Heart right ventricle (tissue), 16 donors: Measurements from ENCODE around the gene SMIM27. TPM values are rescaled to one million over a fixed set of nuclear protein-coding genes. Genes with fewer than 3 reads are reported as not detected.
A peak's percentile ranks its signal among the peaks of the same experiment; 100 is the strongest.

Experiments
- ATAC-seq, 8 donors: fragments of 200-7000 bp; cut with Tn5 transposase; one replicate each; pipeline ENCODE4 v1.9.1; 2020; ENCODE audit warnings: mild to moderate bottlenecking in 8 of 8, moderate library complexity in 8 of 8, moderate number of reproducible peaks in 1 of 8
- DNase-seq, 2 donors: peaks; one replicate each; pipeline ENCODE4 v3.0.0-alpha.2; 2020
- H3K27ac ChIP-seq, 10 donors: fragments of 200-600 bp; sonication (generic) in 2 of 10; one replicate each; pipeline versions ENCODE4 v1.5.0 to v1.8.0; 2020 to 2022; ENCODE audit warnings: mild to moderate bottlenecking in 3 of 10
- H3K27me3 ChIP-seq, 7 donors: fragments of 200-600 bp; one replicate each; pipeline ENCODE4 v1.8.0; 2021 to 2022; ENCODE audit warnings: mild to moderate bottlenecking in 2 of 7
- H3K36me3 ChIP-seq, 9 donors: fragments of 200-600 bp; sonication (generic) in 1 of 9; one replicate each; pipeline versions ENCODE4 v1.5.0 to v1.8.0; 2020 to 2022; ENCODE audit warnings: mild to moderate bottlenecking in 2 of 9
- H3K4me1 ChIP-seq, 9 donors: fragments of 200-600 bp; sonication (generic) in 1 of 9; one replicate each; pipeline versions ENCODE4 v1.5.0 to v1.8.0; 2020 to 2022; ENCODE audit warnings: mild to moderate bottlenecking in 4 of 9
- H3K4me3 ChIP-seq, 10 donors: fragments of 200-600 bp; sonication (generic) in 2 of 10; one replicate each; pipeline versions ENCODE4 v1.5.0 to v1.8.0; 2020 to 2022; ENCODE audit warnings: mild to moderate bottlenecking in 7 of 10, moderate library complexity in 2 of 10
- H3K9me3 ChIP-seq, 11 donors: fragments of 200-600 bp in 10 of 11; sonication (generic) in 2 of 11; one replicate each; pipeline versions ENCODE4 v1.5.0 to v1.8.0; 2013 to 2022; ENCODE audit warnings: mild to moderate bottlenecking in 2 of 11, control low read depth in 1 of 11, moderate library complexity in 1 of 11
- CTCF ChIP-seq, 9 donors: fragments of 200-600 bp; sonication (generic) in 2 of 9; IDR thresholded peaks; one replicate each; pipeline versions ENCODE4 v1.5.0 to v1.8.0; 2021 to 2022; ENCODE audit warnings: antibody characterized with exemption in 9 of 9, mild to moderate bottlenecking in 5 of 9, moderate library complexity in 1 of 9
- WGBS, 2 donors: extraction: QIAGEN DNeasy Blood & Tissue Kit; methylation state at CpG; one replicate each; pipeline ENCODE4 v1.1.7; 2013; ENCODE audit warnings: inconsistent platforms in 1 of 2; 5-methylcytosine and 5-hydroxymethylcytosine counted together
- intact Hi-C, 10 donors: fragments of 100-400 bp; cut with DNase I; formaldehyde crosslinking; loops; one replicate each; pipeline versions ENCODE4 v1.11.1 to v1.14.2; 2022
- polyA plus RNA-seq, 2 donors: library from polyadenylated mRNA; stranded (reverse); fragments of 200-250 nt; gene quantifications; one replicate each; pipeline ENCODE4 v1.2.3, GENCODE V29; 2013
- total RNA-seq, 10 donors: library from RNA; stranded (reverse); fragmentation: NEBNext Ultra II Directional in 3 of 10; extraction: Animal tissue kit (Norgen Biotek cat#: 25700) in 3 of 10; gene quantifications; one replicate each; pipeline versions ENCODE4 v1.2.1 to v1.2.4, GENCODE V29; 2021 to 2023
- donor health status: Arrhythmogenic right ventricular cardiomyopathy.
- donor health status: ischemic (EF 13 %, LVEDD 7.1; RV severe dilation, severe dysfunction).
- donor health status: healthy with polysubstance abuse.
- donor health status: DM: no; HTN: yes; CAD: no.
- donor health status: DM: no; HTN: no; CAD: no.
- donor health status: ischemic (EF 25% LVEDD 6.9; RV normal size, moderate dysfunction).
- donor health status: ischemic (EF 25% LVEDD 5.7; RV mildly dilated, moderate dysfunction).
- donor health status: healthy.
- donor health status: DM: yes; HTN: yes; CAD: no.
- donor health status: Ischemic cardiomyopathy.
- donor health status: ischemic (EF 35%, LVEDD 5.7; RV mildly dilated, moderate dysfunction).
- donor health status: nonischemic (EF 11% LVEDD 7.7; RV severe dilation, severe dysfunction).
- donor health status: DM: yes; HTN: yes; CAD: no.
- donor health status: PGD.
- donor health status: ischemic (EF 29% LVEDD 5.4; RV normal size, mild dysfunction).
- donor health status: nonischemic (EF 23%, LVEDD 6.1; RV moderate dilation, normal function).

SMIM27 gene
- total and polyA plus RNA-seq, 12 donors: 3.6 to 19.6 (median 14.8) TPM

- H3K36me3 ChIP-seq: no peaks in the 10 kb centered on the region
- TF ChIP-seq CTCF (IDR thresholded peaks at IDR 0.05): peak; percentile 87 to 97 (median 92)
- H3K9me3 ChIP-seq: no peaks in the 10 kb centered on the region
- peak in 1 of 8 donors; percentile 57 for ATAC-seq
- H3K4me1 ChIP-seq: peaks cover 0 to 4% (median 0%) of the 10 kb centered on the region in 9 donors
- intact Hi-C loops: loop anchor here (1.0 to 10.0 kb wide), 8 partner anchors 55 to 389 kb away; partner anchors contain the start of genes RIGI (in 2 of the 10) and ACO1 (in 1 of the 10)
- H3K27ac ChIP-seq: no peak overlapping the region
- H3K27me3 ChIP-seq: peaks cover 0 to 28% (median 3%) of the 10 kb centered on the region in 7 donors
- 20 to 23% methylated on average over 4 of the region's 4 CpGs for WGBS, 2 donors
- H3K4me3 ChIP-seq: peak overlapping the region in 1 of 10 donors; percentile 11
- DNase-seq: peak; percentile 60 to 67
Observed at GRCh38 chr9:32579706-32580331, 27.7 kb downstream of the SMIM27 start.

- H3K4me1 ChIP-seq: peaks cover 0 to 4% (median 0%) of the 10 kb centered on the region in 9 donors
- H3K27ac ChIP-seq: no peak overlapping the region
- no peak overlapping the region for H3K4me3 ChIP-seq
- intact Hi-C loops: loop anchor here in 3 of 10 donors (2.0 kb wide), 2 partner anchors 202 to 388 kb away; no protein-coding TSS in a partner anchor
- H3K27me3 ChIP-seq: peaks cover 0 to 36% (median 8%) of the 10 kb centered on the region in 7 donors
- ATAC-seq (no peak), DNase-seq (no peak)
- TF ChIP-seq CTCF (IDR thresholded peaks at IDR 0.05): no peak
- H3K9me3 ChIP-seq: no peaks in the 10 kb centered on the region
- 9% methylated on average over 3 of the region's 3 CpGs for WGBS, 2 donors
- no peaks in the 10 kb centered on the region for H3K36me3 ChIP-seq
Observed at GRCh38 chr9:32580631-32581300, 28.6 kb downstream of the SMIM27 start.

GRCh38 chr9:32581512-32582143 lies 29.5 kb downstream of the SMIM27 start:
- H3K27ac ChIP-seq: no peak overlapping the region
- DNase-seq: peak in 1 of 2 donors; percentile 21
- intact Hi-C loops: loop anchor here in 3 of 10 donors (2.0 kb wide), 2 partner anchors 203 to 387 kb away; no protein-coding TSS in a partner anchor

More at GRCh38 chr9:32581512-32582143, 29.5 kb downstream of the SMIM27 start:
- no peaks in the 10 kb centered on the region for H3K36me3 ChIP-seq
- peak in 7 of 9 donors; percentile 32 to 56 (median 50) for TF ChIP-seq CTCF (IDR thresholded peaks at IDR 0.05)
- no peaks in the 10 kb centered on the region for H3K9me3 ChIP-seq
- H3K27me3 ChIP-seq: peaks cover 0 to 44% (median 14%) of the 10 kb centered on the region in 7 donors
- H3K4me1 ChIP-seq: peaks cover 0 to 4% (median 0%) of the 10 kb centered on the region in 9 donors
- no peak overlapping the region for H3K4me3 ChIP-seq
- no peak for ATAC-seq
- WGBS, 2 donors: 34 to 36% methylated on average over 3 of the region's 3 CpGs
